IMR-90 (cell line): ENCODE data around the gene CEP72. TPM values are rescaled to one million over a fixed set of nuclear protein-coding genes. Genes with fewer than 3 reads are reported as not detected.

Experiments used
- ATAC-seq: fragments of 200-7000 bp; cut with Tn5 transposase; 2 replicates; pipeline ENCODE4 v1.9.1; 2020; ENCODE audit warnings: low read depth, mild to moderate bottlenecking, moderate library complexity
- BruUV-seq: library from RNA; stranded (reverse); fragments of 400-500 nt; replicated peaks from 2 replicates; lab custom pipeline; 2021; lab: Mats Ljungman, UMichigan
- CTCF ChIA-PET: fragments of 300-600 bp; formaldehyde crosslinking; extraction: SDS; loops from one replicate; lab custom pipeline; 2021; ENCODE audit warnings: antibody characterized with exemption; lab: Yijun Ruan, JAX
- POLR2A ChIA-PET: fragments of 300-600 bp; sonication (Branson Sonifier 250); formaldehyde crosslinking; loops from one replicate; lab custom pipeline; 2022; ENCODE audit warnings: antibody characterized with exemption; ENCODE audit not compliant: unreplicated experiment; lab: Charles Lee
- DNase-seq: peaks from one replicate; pipeline ENCODE4 v3.0.0; 2013
- H2AFZ ChIP-seq: replicated peaks from 2 replicates; pipeline ENCODE3; 2013; ENCODE audit warnings: low read length, mild to moderate bottlenecking; ENCODE audit not compliant: poor library complexity
- H2AK5ac ChIP-seq: 2 replicates; pipeline ENCODE4 v1.6.1; 2013; ENCODE audit warnings: low read depth, low read length, inconsistent platforms
- H2AK9ac ChIP-seq: replicated peaks from 2 replicates; pipeline ENCODE3; 2013; ENCODE audit warnings: mild to moderate bottlenecking, low read depth, low read length, moderate library complexity; ENCODE audit not compliant: poor library complexity
- H2BK120ac ChIP-seq: 2 replicates; pipeline ENCODE4 v1.6.1; 2013; ENCODE audit warnings: low read depth, low read length, inconsistent platforms
- H2BK15ac ChIP-seq: 3 replicates; pipeline ENCODE4 v1.6.1; 2013; ENCODE audit warnings: low read depth, low read length, inconsistent platforms
- H2BK20ac ChIP-seq: 2 replicates; pipeline ENCODE4 v1.6.1; 2013; ENCODE audit warnings: low read depth, mild to moderate bottlenecking, inconsistent platforms, low read length, moderate library complexity
- H2BK5ac ChIP-seq: 2 replicates; pipeline ENCODE4 v1.6.1; 2013; ENCODE audit warnings: mild to moderate bottlenecking, low read depth, low read length, inconsistent platforms; ENCODE audit not compliant: poor library complexity, severe bottlenecking
- H3K14ac ChIP-seq: replicated peaks from 2 replicates; pipeline ENCODE4 v1.6.1; 2013; ENCODE audit warnings: low read depth, low read length, inconsistent platforms
- H3K18ac ChIP-seq: 2 replicates; pipeline ENCODE4 v1.6.1; 2013; ENCODE audit warnings: low read depth, low read length, control low read depth
- H3K23ac ChIP-seq: 2 replicates; pipeline ENCODE4 v1.6.1; 2013; ENCODE audit warnings: low read depth, low read length, inconsistent platforms
- H3K27ac ChIP-seq: 2 replicates; pipeline ENCODE4 v1.5.1; 2013; ENCODE audit warnings: mild to moderate bottlenecking, control low read depth, low read length; ENCODE audit not compliant: insufficient read depth
- H3K27me3 ChIP-seq: 2 replicates; pipeline ENCODE4 v1.6.1; 2013; ENCODE audit warnings: low read length; ENCODE audit not compliant: control insufficient read depth, insufficient read depth
- H3K36me3 ChIP-seq: 2 replicates; pipeline ENCODE4 v1.6.1; 2013; ENCODE audit warnings: low read length, mixed read lengths; ENCODE audit not compliant: control insufficient read depth, insufficient read depth
- H3K4ac ChIP-seq: 2 replicates; pipeline ENCODE4 v1.6.1; 2013; ENCODE audit warnings: low read depth, low read length, inconsistent platforms
- H3K4me1 ChIP-seq: 2 replicates; pipeline ENCODE4 v1.6.1; 2013; ENCODE audit warnings: low read length, mixed read lengths; ENCODE audit not compliant: control insufficient read depth, insufficient read depth
- H3K4me2 ChIP-seq: 2 replicates; pipeline ENCODE4 v1.6.1; 2013; ENCODE audit warnings: low read depth, mild to moderate bottlenecking, control low read depth, low read length, moderate library complexity
- H3K4me3 ChIP-seq: 2 replicates; pipeline ENCODE4 v1.5.1; 2013; ENCODE audit warnings: low read depth, mild to moderate bottlenecking, control low read depth, low read length, moderate library complexity; ENCODE audit not compliant: insufficient read depth
- H3K56ac ChIP-seq: 2 replicates; pipeline ENCODE4 v1.6.1; 2013; ENCODE audit warnings: low read length, inconsistent platforms; ENCODE audit not compliant: insufficient read depth; ENCODE audit errors: extremely low read depth
- H3K79me1 ChIP-seq, 2 experiments: 2 replicates each; pipeline ENCODE4 v1.6.1; 2013; ENCODE audit warnings: low read length in 2 of 2, inconsistent platforms in 1 of 2, low read depth in 1 of 2
- H3K9ac ChIP-seq: 2 replicates; pipeline ENCODE4 v1.6.1; 2013; ENCODE audit warnings: low read depth, low read length, control low read depth
- H3K9me1 ChIP-seq: 2 replicates; pipeline ENCODE4 v1.6.1; 2013; ENCODE audit warnings: low read length, inconsistent platforms; ENCODE audit not compliant: insufficient read depth
- H3K9me3 ChIP-seq: 2 replicates; pipeline ENCODE4 v1.6.1; 2013; ENCODE audit warnings: low read length; ENCODE audit not compliant: control insufficient read depth, insufficient read depth
- H4K20me1 ChIP-seq: 2 replicates; pipeline ENCODE4 v1.6.1; 2013; ENCODE audit warnings: low read length, inconsistent platforms; ENCODE audit not compliant: insufficient read depth
- H4K5ac ChIP-seq: 2 replicates; pipeline ENCODE4 v1.6.1; 2013; ENCODE audit warnings: mild to moderate bottlenecking, low read depth, low read length, control low read depth
- H4K8ac ChIP-seq, 2 experiments: 2 replicates each; pipeline ENCODE4 v1.6.1; 2013; ENCODE audit warnings: low read depth in 2 of 2, low read length in 2 of 2, control low read depth in 1 of 2, inconsistent platforms in 1 of 2
- H4K91ac ChIP-seq: 2 replicates; pipeline ENCODE4 v1.6.1; 2013; ENCODE audit warnings: low read depth, low read length, inconsistent platforms; ENCODE audit not compliant: insufficient read depth
- BHLHE40 ChIP-seq: fragments of 150-350 bp; IDR thresholded peaks from 2 replicates; pipeline ENCODE4 v1.6.1; 2016; ENCODE audit warnings: mild to moderate bottlenecking, low read depth, low read length
- CEBPB ChIP-seq: IDR thresholded peaks from 2 replicates; pipeline ENCODE4 v1.6.1; 2012; ENCODE audit warnings: low read depth, low read length, improper control_type of control experiment
- CHD1 ChIP-seq: IDR thresholded peaks from 2 replicates; pipeline ENCODE4 v1.6.1; 2012; ENCODE audit warnings: low read depth, low read length, improper control_type of control experiment
- CTCF ChIP-seq: conservative IDR thresholded peaks from 2 replicates; pipeline ENCODE4 v1.5.1; 2012; ENCODE audit warnings: mild to moderate bottlenecking, low read depth, low read length, improper control_type of control experiment
- FOS ChIP-seq: fragments of 150-350 bp; IDR thresholded peaks from 2 replicates; pipeline ENCODE4 v1.6.1; 2016; ENCODE audit warnings: low read depth, low read length
- MAFK ChIP-seq: IDR thresholded peaks from 2 replicates; pipeline ENCODE4 v1.6.1; 2012; ENCODE audit warnings: low read depth, low read length, improper control_type of control experiment
- MAZ ChIP-seq: IDR thresholded peaks from 2 replicates; pipeline ENCODE4 v1.6.1; 2012; ENCODE audit warnings: low read depth, mild to moderate bottlenecking, low read length, improper control_type of control experiment, moderate library complexity, borderline replicate concordance
- MXI1 ChIP-seq: IDR thresholded peaks from 2 replicates; pipeline ENCODE4 v1.6.1; 2012; ENCODE audit warnings: low read depth, mild to moderate bottlenecking, low read length, moderate library complexity, borderline replicate concordance
- NFE2L2 ChIP-seq: fragments of 150-350 bp; IDR thresholded peaks from 2 replicates; pipeline ENCODE4 v1.6.1; 2016; ENCODE audit warnings: low read depth, mild to moderate bottlenecking, low read length
- POLR2A ChIP-seq: IDR thresholded peaks from 2 replicates; pipeline ENCODE4 v1.6.1; 2012; ENCODE audit warnings: mild to moderate bottlenecking, low read depth, low read length
- RAD21 ChIP-seq: IDR thresholded peaks from 2 replicates; pipeline ENCODE4 v1.6.1; 2012; ENCODE audit warnings: low read length, improper control_type of control experiment
- RCOR1 ChIP-seq: IDR thresholded peaks from 2 replicates; pipeline ENCODE4 v1.6.1; 2012; ENCODE audit warnings: mild to moderate bottlenecking, low read length, improper control_type of control experiment; ENCODE audit not compliant: insufficient replicate concordance
- RFX5 ChIP-seq: IDR thresholded peaks from 2 replicates; pipeline ENCODE4 v1.8.0; 2012; ENCODE audit warnings: low read depth, mild to moderate bottlenecking, low read length, moderate library complexity
- SMC3 ChIP-seq: fragments of 150-350 bp; IDR thresholded peaks from 2 replicates; pipeline ENCODE4 v1.6.1; 2016; ENCODE audit warnings: low read depth, mild to moderate bottlenecking, antibody characterized with exemption, low read length, moderate library complexity
- USF2 ChIP-seq: fragments of 150-350 bp; IDR thresholded peaks from 2 replicates; pipeline ENCODE4 v1.6.1; 2017; ENCODE audit warnings: mild to moderate bottlenecking, antibody characterized with exemption, low read length, low read depth
- WGBS, 2 experiments: methylation state at CpG; one replicate each; pipeline versions ENCODE4 v1.1.5 to v1.1.7; 2013; ENCODE audit warnings: missing lambda C conversion rate in 2 of 2; ENCODE audit not compliant: insufficient read length in 1 of 2; ENCODE audit errors: extremely low coverage in 2 of 2; 5-methylcytosine and 5-hydroxymethylcytosine counted together
- dilution Hi-C: fragments of 300-500 bp; cut with HindIII; formaldehyde crosslinking; loops from one replicate; pipeline ENCODE4 v1.14.3; 2018; ENCODE audit warnings: low sequenced_read_pairs; ENCODE audit not compliant: unreplicated experiment
- in situ Hi-C: fragments of 300-500 bp; cut with MboI; formaldehyde crosslinking; loops from 3 replicates; pipeline ENCODE4 v1.14.3; 2019; ENCODE audit warnings: low sequenced_read_pairs, inconsistent platforms, mixed read lengths
- intact Hi-C: fragments of 100-400 bp; cut with micrococcal nuclease; formaldehyde crosslinking; loops from 2 replicates; pipeline ENCODE4 v1.10.0; 2022
- polyA plus RNA-seq, 3 experiments: library from polyadenylated mRNA; depleted of rRNA; stranded (reverse); fragments of >200 nt; gene quantifications; 2 replicates each; pipeline ENCODE4 v1.2.3, GENCODE V29; 2012; ENCODE audit warnings: low replicate concordance in 1 of 3
- total RNA-seq: library from RNA; depleted of rRNA; stranded (reverse); fragments of >200 nt; gene quantifications from 2 replicates; pipeline ENCODE4 v1.2.3, GENCODE V29; 2012
- TF ChIP-seq, protein P1 (sequence below): fragments of 150-350 bp; IDR thresholded peaks from 2 replicates; pipeline ENCODE4 v1.6.1; 2016; ENCODE audit warnings: low read depth, mild to moderate bottlenecking, low read length, moderate library complexity, borderline replicate concordance

The CEP72 gene
- total and polyA plus RNA-seq, 2 of the 4 experiments (the other 2 are of a cell fraction) = 2.9 to 4.3 TPM

- no peaks in the 10 kb centered on the region for H3K9me1 ChIP-seq
- H3K36me3 ChIP-seq = peaks cover 6% of the 10 kb centered on the region
- no peak overlapping the region for H4K91ac ChIP-seq
- no peaks in the 10 kb centered on the region for H4K20me1 ChIP-seq
- no peak overlapping the region for H2BK15ac ChIP-seq
- H2AK9ac ChIP-seq = no peak overlapping the region
- no peak overlapping the region for H2AK5ac ChIP-seq
- H4K8ac ChIP-seq = no peak overlapping the region
- ChIA-PET POLR2A (no interaction called here), CTCF (no interaction called here)
- H2BK20ac ChIP-seq = no peak overlapping the region
- no peaks in the 10 kb centered on the region for H3K4me1 ChIP-seq
- dilution Hi-C loops = no loop called here
- no peak overlapping the region for H3K4ac ChIP-seq
- in situ Hi-C loops = no loop called here
- H3K18ac ChIP-seq = no peak overlapping the region
- no peak overlapping the region for H3K56ac ChIP-seq
- no CpG with 5 or more reads among the region's 3 CpGs for WGBS, 2 experiments
- H3K4me2 ChIP-seq = no peak overlapping the region
- H2AFZ ChIP-seq = no peak overlapping the region
- BruUV-seq = no TSS peak
- ATAC-seq (peak; percentile 60; the same call in 1 of the 2 replicates), DNase-seq (peak; percentile 25)
- no peak overlapping the region for H4K5ac ChIP-seq
- H3K9me3 ChIP-seq = no peaks in the 10 kb centered on the region
- intact Hi-C loops = no loop called here
- no peak overlapping the region for H3K9ac ChIP-seq
- no peak overlapping the region for H2BK120ac ChIP-seq
- H3K27me3 ChIP-seq = no peaks in the 10 kb centered on the region
- H3K4me3 ChIP-seq = no peak overlapping the region
- TF ChIP-seq POLR2A (no peak), NFE2L2 (no peak), CTCF (no peak), FOS (no peak), MAFK (no peak), CEBPB (no peak), MXI1 (no peak), RFX5 (no peak), RCOR1 (no peak), BHLHE40 (no peak), RAD21 (no peak), USF2 (no peak), CHD1 (no peak), MAZ (no peak), SMC3 (no peak)
- TF ChIP-seq, protein P1, sequence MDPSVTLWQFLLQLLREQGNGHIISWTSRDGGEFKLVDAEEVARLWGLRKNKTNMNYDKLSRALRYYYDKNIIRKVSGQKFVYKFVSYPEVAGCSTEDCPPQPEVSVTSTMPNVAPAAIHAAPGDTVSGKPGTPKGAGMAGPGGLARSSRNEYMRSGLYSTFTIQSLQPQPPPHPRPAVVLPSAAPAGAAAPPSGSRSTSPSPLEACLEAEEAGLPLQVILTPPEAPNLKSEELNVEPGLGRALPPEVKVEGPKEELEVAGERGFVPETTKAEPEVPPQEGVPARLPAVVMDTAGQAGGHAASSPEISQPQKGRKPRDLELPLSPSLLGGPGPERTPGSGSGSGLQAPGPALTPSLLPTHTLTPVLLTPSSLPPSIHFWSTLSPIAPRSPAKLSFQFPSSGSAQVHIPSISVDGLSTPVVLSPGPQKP = no peak
- H3K79me1 ChIP-seq = no peaks in the 10 kb centered on the region
- no peak overlapping the region for H3K23ac ChIP-seq
- no peak overlapping the region for H3K14ac ChIP-seq
- H3K27ac ChIP-seq = no peak overlapping the region
- H2BK5ac ChIP-seq = no peak overlapping the region
These were observed 14.7 kb downstream of the CEP72 start for GRCh38 chr5:626850-627249.
